Heart left ventricle (tissue), 16 donors: Measurements from ENCODE around the gene ATRN. TPM values are rescaled to one million over a fixed set of nuclear protein-coding genes. Genes with fewer than 3 reads are reported as not detected.
A peak's percentile ranks its signal among the peaks of the same experiment; 100 is the strongest.

Experiments used
- ATAC-seq, 4 donors: fragments of 200-7000 bp; cut with Tn5 transposase; one replicate each; pipeline ENCODE4 v1.9.1; 2020 to 2022; ENCODE audit warnings: moderate library complexity in 4 of 4, mild to moderate bottlenecking in 3 of 4, moderate number of reproducible peaks in 1 of 4
- DNase-seq, 5 donors: peaks; one replicate each; pipeline ENCODE4 v3.0.0-alpha.2; 2020
- H3K27ac ChIP-seq, 12 donors: fragments of 200-600 bp; sonication (generic) in 4 of 12; one replicate each; pipeline versions ENCODE4 v1.5.0 to v1.8.0; 2016 to 2022; ENCODE audit warnings: mild to moderate bottlenecking in 2 of 12
- H3K27me3 ChIP-seq, 9 donors: fragments of 200-600 bp; sonication (generic) in 2 of 9; one replicate each; pipeline versions ENCODE4 v1.5.1 to v1.8.0; 2016 to 2022; ENCODE audit warnings: mild to moderate bottlenecking in 3 of 9
- H3K36me3 ChIP-seq, 9 donors: fragments of 200-600 bp; sonication (generic) in 2 of 9; one replicate each; pipeline versions ENCODE4 v1.5.0 to v1.8.0; 2018 to 2022; ENCODE audit warnings: mild to moderate bottlenecking in 2 of 9
- H3K4me1 ChIP-seq, 12 donors: fragments of 200-600 bp; sonication (generic) in 4 of 12; one replicate each; pipeline versions ENCODE4 v1.5.0 to v1.8.0; 2016 to 2022; ENCODE audit warnings: mild to moderate bottlenecking in 3 of 12
- H3K4me3 ChIP-seq, 12 donors: fragments of 200-600 bp; sonication (generic) in 4 of 12; one replicate each; pipeline versions ENCODE4 v1.5.0 to v1.8.0; 2017 to 2022; ENCODE audit warnings: mild to moderate bottlenecking in 9 of 12, moderate library complexity in 4 of 12
- H3K9me3 ChIP-seq, 12 donors: fragments of 200-600 bp; sonication (generic) in 4 of 12; one replicate each; pipeline versions ENCODE4 v1.5.0 to v1.8.0; 2016 to 2022; ENCODE audit warnings: mild to moderate bottlenecking in 1 of 12
- CTCF ChIP-seq, 12 donors: fragments of 200-600 bp; sonication (generic) in 4 of 12; IDR thresholded peaks; one replicate each; pipeline versions ENCODE4 v1.5.0 to v1.8.0; 2018 to 2022; ENCODE audit warnings: antibody characterized with exemption in 12 of 12, mild to moderate bottlenecking in 5 of 12
- POLR2A ChIP-seq, 2 donors: fragments of 450-650 bp; IDR thresholded peaks; one replicate each; pipeline ENCODE4 v1.6.1; 2017; ENCODE audit warnings: antibody characterized with exemption in 2 of 2, mild to moderate bottlenecking in 2 of 2, moderate library complexity in 2 of 2
- WGBS, 4 donors: extraction: QIAGEN DNeasy Blood & Tissue Kit in 2 of 4; methylation state at CpG; one replicate each; pipeline versions ENCODE4 v1.1.5 to v1.1.7; 2013 to 2018; 5-methylcytosine and 5-hydroxymethylcytosine counted together
- intact Hi-C, 10 donors: fragments of 100-400 bp; cut with DNase I; formaldehyde crosslinking; loops; one replicate each; pipeline versions ENCODE4 v1.11.1 to v1.14.2; 2022
- polyA plus RNA-seq, 2 donors: library from polyadenylated mRNA; stranded (reverse); fragments of 200-250 nt; gene quantifications; one replicate each; pipeline ENCODE4 v1.2.3, GENCODE V29; 2013
- total RNA-seq, 9 donors: library from RNA; depleted of rRNA in 2 of 9; stranded (reverse); fragments of >200 nt in 2 of 9; fragmentation: NEBNext Ultra II Directional in 3 of 9; extraction: Animal tissue kit (Norgen Biotek cat#: 25700) in 3 of 9; gene quantifications; one replicate each; pipeline versions ENCODE4 v1.1.0 to v1.2.4, GENCODE V29; 2016 to 2023
- donor health status: ischemic (EF 13 %, LVEDD 7.1; RV severe dilation, severe dysfunction).
- donor health status: healthy with polysubstance abuse.
- donor health status: DM: no; HTN: yes; CAD: no.
- donor health status: DM: no; HTN: no; CAD: no.
- donor health status: ischemic (EF 25% LVEDD 6.9; RV normal size, moderate dysfunction).
- donor health status: ischemic (EF 25% LVEDD 5.7; RV mildly dilated, moderate dysfunction).
- donor health status: healthy.
- donor health status: DM: yes; HTN: yes; CAD: no.
- donor health status: ischemic (EF 35%, LVEDD 5.7; RV mildly dilated, moderate dysfunction).
- donor health status: nonischemic (EF 11% LVEDD 7.7; RV severe dilation, severe dysfunction).
- donor health status: DM: yes; HTN: yes; CAD: no.
- donor health status: PGD.
- donor health status: ischemic (EF 29% LVEDD 5.4; RV normal size, mild dysfunction).
- donor health status: nonischemic (EF 23%, LVEDD 6.1; RV moderate dilation, normal function).

The ATRN gene
- total and polyA plus RNA-seq, 11 donors = 4.8 to 44.7 (median 32.6) TPM

- Histone ChIP-seq H3K4me1 (peaks cover 0 to 3% (median 0%) of the 10 kb centered on the region in 12 donors), H3K4me3 (no peak overlapping the region), H3K9me3 (no peaks in the 10 kb centered on the region), H3K36me3 (no peaks in the 10 kb centered on the region), H3K27ac (no peak overlapping the region), H3K27me3 (no peaks in the 10 kb centered on the region)
- intact Hi-C loops = loop anchor here in 1 of 10 donors (10.0 kb wide), 1 partner anchor 311 kb away; no protein-coding TSS in a partner anchor
- TF ChIP-seq CTCF (IDR thresholded peaks at IDR 0.05) (no peak), POLR2A (IDR thresholded peaks at IDR 0.05) (no peak)
- 60 to 70% (median 64%) methylated on average over 4 of the region's 4 CpGs for WGBS, 4 donors
- no peak for DNase-seq
- ATAC-seq = no peak
These were observed 6.7 kb upstream of the ATRN start for GRCh38 chr20:3464166-3464565.

- intact Hi-C loops = loop anchor here in 1 of 10 donors (10.0 kb wide), 1 partner anchor 310 kb away; no protein-coding TSS in a partner anchor
- no peak for ATAC-seq
- WGBS, 4 donors = 21 to 44% (median 23%) methylated on average over 1 of the region's 1 CpG
- DNase-seq = no peak
- Histone ChIP-seq H3K9me3 (no peaks in the 10 kb centered on the region), H3K36me3 (no peaks in the 10 kb centered on the region), H3K27ac (no peak overlapping the region), H3K4me3 (no peak overlapping the region), H3K4me1 (peaks cover 0 to 4% (median 3%) of the 10 kb centered on the region in 12 donors), H3K27me3 (no peaks in the 10 kb centered on the region)
- no peak for TF ChIP-seq CTCF (IDR thresholded peaks at IDR 0.05)
These were observed 5.5 kb upstream of the ATRN start for GRCh38 chr20:3465301-3465700.

GRCh38 chr20:3470208-3470626, 601 bp upstream of the ATRN start:
- DNase-seq (no peak), ATAC-seq (peak in 1 of 4 donors; percentile 1)
- Histone ChIP-seq H3K4me3 (peak overlapping the region; percentile 83 to 100 (median 98)), H3K27me3 (no peaks in the 10 kb centered on the region), H3K9me3 (no peaks in the 10 kb centered on the region), H3K27ac (peak overlapping the region; percentile 48 to 93 (median 88)), H3K36me3 (no peaks in the 10 kb centered on the region), H3K4me1 (peaks cover 9 to 35% (median 27%) of the 10 kb centered on the region in 12 donors)
- 45 to 54% (median 49%) methylated on average over 13 of the region's 13 CpGs for WGBS, 4 donors
- intact Hi-C loops = loop anchor here in 7 of 10 donors (1.0 to 10.0 kb wide), 5 partner anchors 62 to 115 kb away; partner anchors contain the start of gene DNAAF9 (in 5 of the 7)
- TF ChIP-seq POLR2A (IDR thresholded peaks at IDR 0.05) (no peak), CTCF (IDR thresholded peaks at IDR 0.05) (no peak)

GRCh38 chr20:3471397-3472021, 691 bp downstream of the ATRN start:
- Histone ChIP-seq H3K27ac (peak overlapping the region in 11 of 12 donors; percentile 68 to 93 (median 89)), H3K9me3 (no peaks in the 10 kb centered on the region), H3K27me3 (no peaks in the 10 kb centered on the region), H3K4me3 (peak overlapping the region; percentile 83 to 100 (median 98)), H3K36me3 (no peaks in the 10 kb centered on the region), H3K4me1 (peaks cover 9 to 35% (median 27%) of the 10 kb centered on the region in 12 donors)
- TF ChIP-seq POLR2A (IDR thresholded peaks at IDR 0.05) (no peak), CTCF (IDR thresholded peaks at IDR 0.05) (no peak)
- DNase-seq (peak in 2 of 5 donors; percentile 15 to 33), ATAC-seq (peak in 1 of 4 donors; percentile 23)
- intact Hi-C loops = loop anchor here in 6 of 10 donors (2.0 to 10.0 kb wide), 4 partner anchors 64 to 117 kb away; partner anchors contain the start of gene DNAAF9 (in 5 of the 6)
- WGBS, 4 donors = 0 to 1% (median 0%) methylated on average over 23 to 30 of the region's 30 CpGs
